Ishikawa (cell line): ENCODE data around the gene DYRK4.

Source experiments
- CEBPB ChIP-seq: IDR thresholded peaks from 2 replicates; pipeline ENCODE4 v1.6.1; 2012
- CREB1 ChIP-seq: IDR thresholded peaks from 2 replicates; pipeline ENCODE4 v1.6.1; 2012; ENCODE audit warnings: low read depth
- EGR1 ChIP-seq: IDR thresholded peaks from 2 replicates; pipeline ENCODE4 v1.6.1; 2012
- EP300 ChIP-seq: IDR thresholded peaks from 2 replicates; pipeline ENCODE4 v1.6.1; 2012; ENCODE audit warnings: borderline replicate concordance
- FOXM1 ChIP-seq: IDR thresholded peaks from 2 replicates; pipeline ENCODE4 v1.6.1; 2012; ENCODE audit warnings: low read depth, borderline replicate concordance
- MAX ChIP-seq: IDR thresholded peaks from 2 replicates; pipeline ENCODE4 v1.6.1; 2012
- NFIC ChIP-seq: IDR thresholded peaks from 2 replicates; pipeline ENCODE4 v1.6.1; 2012
- RAD21 ChIP-seq: IDR thresholded peaks from 2 replicates; pipeline ENCODE4 v1.6.1; 2012; ENCODE audit warnings: low read depth
- REST ChIP-seq: IDR thresholded peaks from 2 replicates; pipeline ENCODE4 v1.6.1; 2012; ENCODE audit warnings: low read depth, mild to moderate bottlenecking
- TAF1 ChIP-seq: IDR thresholded peaks from 2 replicates; pipeline ENCODE4 v1.6.1; 2012; ENCODE audit warnings: low read depth, mild to moderate bottlenecking
- TCF12 ChIP-seq: IDR thresholded peaks from 2 replicates; pipeline ENCODE4 v1.6.1; 2012; ENCODE audit warnings: low read depth
- TEAD4 ChIP-seq: IDR thresholded peaks from 2 replicates; pipeline ENCODE4 v1.6.1; 2012
- USF1 ChIP-seq: IDR thresholded peaks from 2 replicates; pipeline ENCODE4 v1.6.1; 2012
- YY1 ChIP-seq: IDR thresholded peaks from 2 replicates; pipeline ENCODE4 v1.6.1; 2012; ENCODE audit warnings: low read depth
- ZBTB7A ChIP-seq: IDR thresholded peaks from 2 replicates; pipeline ENCODE4 v1.6.1; 2012; ENCODE audit warnings: low read depth

The DYRK4 gene

GRCh38 chr12:4540638-4541037 is 21.4 kb upstream of the DYRK4 start:
- no peak for TF ChIP-seq RAD21
- no peak for TF ChIP-seq TEAD4
- no peak for TF ChIP-seq TAF1
- no peak for TF ChIP-seq EP300
- no peak for TF ChIP-seq CEBPB
- TF ChIP-seq YY1: no peak
- no peak for TF ChIP-seq MAX

- TF ChIP-seq USF1: no peak
- no peak for TF ChIP-seq ZBTB7A
- no peak for TF ChIP-seq RAD21
- TF ChIP-seq CEBPB: no peak
- no peak for TF ChIP-seq TEAD4
- TF ChIP-seq TAF1: no peak
- TF ChIP-seq MAX: no peak
- no peak for TF ChIP-seq REST
- no peak for TF ChIP-seq CREB1
- TF ChIP-seq EP300: no peak
- TF ChIP-seq NFIC: no peak
- TF ChIP-seq TCF12: no peak
- no peak for TF ChIP-seq FOXM1
Measured at GRCh38 chr12:4545195-4545594, 16.8 kb upstream of the DYRK4 start.

GRCh38 chr12:4552191-4552590 is 9.8 kb upstream of the DYRK4 start:
- no peak for TF ChIP-seq CREB1
- TF ChIP-seq YY1: no peak
- no peak for TF ChIP-seq NFIC
- no peak for TF ChIP-seq MAX
- TF ChIP-seq REST: no peak
- no peak for TF ChIP-seq USF1
- TF ChIP-seq ZBTB7A: no peak
- TF ChIP-seq TCF12: no peak
- no peak for TF ChIP-seq TEAD4
- TF ChIP-seq FOXM1: no peak
- TF ChIP-seq TAF1: no peak
- no peak for TF ChIP-seq CEBPB
- TF ChIP-seq EGR1: no peak
- no peak for TF ChIP-seq RAD21
- TF ChIP-seq EP300: no peak

GRCh38 chr12:4553943-4554342 is 8.1 kb upstream of the DYRK4 start:
- TF ChIP-seq RAD21: no peak
- TF ChIP-seq USF1: no peak
- TF ChIP-seq MAX: no peak
- TF ChIP-seq YY1: no peak

- TF ChIP-seq EP300: no peak
- TF ChIP-seq TAF1: no peak
- TF ChIP-seq CEBPB: no peak
- no peak for TF ChIP-seq TEAD4
- no peak for TF ChIP-seq FOXM1
- no peak for TF ChIP-seq REST
- no peak for TF ChIP-seq RAD21
- TF ChIP-seq CREB1: no peak
- no peak for TF ChIP-seq NFIC
- TF ChIP-seq MAX: no peak
- TF ChIP-seq USF1: no peak
- no peak for TF ChIP-seq TCF12
- no peak for TF ChIP-seq YY1
- no peak for TF ChIP-seq ZBTB7A
- no peak for TF ChIP-seq EGR1
Measured at GRCh38 chr12:4555804-4556203, 6.2 kb upstream of the DYRK4 start.
